ENCODE measurements around the gene AATK.
"Not testable (repeated sequence)": the region's sequence is repeated elsewhere in the genome, so short reads cannot be mapped to it uniquely, and the experiment has no call there.

The AATK gene

GRCh38 chr17:81152288-81152828 is 13.7 kb downstream of the AATK start:
- TF ChIP-seq, protein P1, sequence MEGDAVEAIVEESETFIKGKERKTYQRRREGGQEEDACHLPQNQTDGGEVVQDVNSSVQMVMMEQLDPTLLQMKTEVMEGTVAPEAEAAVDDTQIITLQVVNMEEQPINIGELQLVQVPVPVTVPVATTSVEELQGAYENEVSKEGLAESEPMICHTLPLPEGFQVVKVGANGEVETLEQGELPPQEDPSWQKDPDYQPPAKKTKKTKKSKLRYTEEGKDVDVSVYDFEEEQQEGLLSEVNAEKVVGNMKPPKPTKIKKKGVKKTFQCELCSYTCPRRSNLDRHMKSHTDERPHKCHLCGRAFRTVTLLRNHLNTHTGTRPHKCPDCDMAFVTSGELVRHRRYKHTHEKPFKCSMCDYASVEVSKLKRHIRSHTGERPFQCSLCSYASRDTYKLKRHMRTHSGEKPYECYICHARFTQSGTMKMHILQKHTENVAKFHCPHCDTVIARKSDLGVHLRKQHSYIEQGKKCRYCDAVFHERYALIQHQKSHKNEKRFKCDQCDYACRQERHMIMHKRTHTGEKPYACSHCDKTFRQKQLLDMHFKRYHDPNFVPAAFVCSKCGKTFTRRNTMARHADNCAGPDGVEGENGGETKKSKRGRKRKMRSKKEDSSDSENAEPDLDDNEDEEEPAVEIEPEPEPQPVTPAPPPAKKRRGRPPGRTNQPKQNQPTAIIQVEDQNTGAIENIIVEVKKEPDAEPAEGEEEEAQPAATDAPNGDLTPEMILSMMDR (IDR thresholded peaks at IDR 0.05; ENCODE audit: insufficient read depth, low read depth, low read length, missing control alignments), result no peak
- no peak overlapping the region for H3K4me3 ChIP-seq (ENCODE audit: low read depth, low read length)
- no peak for DNase-seq (ENCODE audit: low read depth)

DNA sequence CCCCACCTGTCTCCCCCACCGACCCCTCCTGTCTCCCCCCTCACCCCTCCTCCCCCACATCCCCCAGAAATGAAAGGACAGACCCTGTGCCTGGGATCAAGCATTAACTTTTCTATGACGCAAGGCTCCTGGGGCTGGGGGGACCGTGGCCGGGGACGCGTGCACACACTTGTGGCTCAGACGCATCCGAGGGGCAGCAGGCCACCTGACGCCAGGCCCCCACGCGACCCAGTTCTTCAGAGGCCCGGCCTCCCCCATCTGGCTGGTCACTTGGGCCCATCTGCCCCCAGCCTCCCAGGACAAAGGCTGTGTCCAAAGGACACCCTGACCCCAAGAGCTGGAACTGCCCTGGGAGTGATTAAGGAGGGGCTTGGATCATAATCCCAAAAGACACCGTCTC is 14.7 kb downstream of the AATK start:
- no peak for DNase-seq (ENCODE audit: low read depth)
- TF ChIP-seq, protein P1 (IDR thresholded peaks at IDR 0.05; ENCODE audit: insufficient read depth, low read depth, low read length, missing control alignments), result no peak
- H3K4me3 ChIP-seq (ENCODE audit: low read depth, low read length), result no peak overlapping the region

GRCh38 chr17:81150377-81151077 is 15.5 kb downstream of the AATK start:
- no peak overlapping the region for H3K4me3 ChIP-seq (ENCODE audit: low read depth, low read length)
- no peak for DNase-seq (ENCODE audit: low read depth)
- TF ChIP-seq, protein P1 (IDR thresholded peaks at IDR 0.05; ENCODE audit: insufficient read depth, low read depth, low read length, missing control alignments), result no peak

DNA sequence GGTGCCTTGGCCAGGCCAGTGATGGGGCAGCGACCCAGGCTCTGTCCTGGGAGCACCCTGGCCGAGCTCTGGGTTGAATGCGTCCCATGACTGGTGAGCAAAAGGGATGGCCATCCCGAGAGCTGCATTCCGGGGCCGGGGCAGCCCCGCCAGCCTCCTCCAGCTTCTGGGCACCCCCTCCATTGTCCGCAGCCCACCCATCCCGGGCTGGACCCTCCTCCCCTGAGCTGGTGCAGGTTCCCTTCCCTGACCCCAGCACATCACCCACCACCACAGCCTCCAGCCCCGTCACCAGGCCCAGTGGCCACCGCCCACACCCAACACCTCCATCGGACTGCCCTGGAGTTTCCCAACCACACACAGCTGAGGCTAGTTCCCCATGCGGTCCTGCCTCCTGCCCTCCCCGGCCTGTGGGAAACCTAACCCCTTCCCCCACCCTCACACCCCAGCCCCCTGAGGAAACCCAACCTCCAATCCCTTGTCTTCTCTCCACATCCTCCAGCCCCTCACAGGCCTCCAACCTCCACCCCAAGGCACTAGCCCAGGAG is 17.0 kb downstream of the AATK start:
- H3K4me3 ChIP-seq (ENCODE audit: low read depth, low read length), result no peak overlapping the region
- no peak for DNase-seq (ENCODE audit: low read depth)
- TF ChIP-seq, protein P1 (IDR thresholded peaks at IDR 0.05; ENCODE audit: insufficient read depth, low read depth, low read length, missing control alignments), result no peak

- no peak for DNase-seq (ENCODE audit: low read depth)
- TF ChIP-seq, protein P1 (IDR thresholded peaks at IDR 0.05; ENCODE audit: insufficient read depth, low read depth, low read length, missing control alignments), result no peak
- H3K4me3 ChIP-seq (ENCODE audit: low read depth, low read length), result no peak overlapping the region
Observed at GRCh38 chr17:81148571-81148970, 17.4 kb downstream of the AATK start.

DNA sequence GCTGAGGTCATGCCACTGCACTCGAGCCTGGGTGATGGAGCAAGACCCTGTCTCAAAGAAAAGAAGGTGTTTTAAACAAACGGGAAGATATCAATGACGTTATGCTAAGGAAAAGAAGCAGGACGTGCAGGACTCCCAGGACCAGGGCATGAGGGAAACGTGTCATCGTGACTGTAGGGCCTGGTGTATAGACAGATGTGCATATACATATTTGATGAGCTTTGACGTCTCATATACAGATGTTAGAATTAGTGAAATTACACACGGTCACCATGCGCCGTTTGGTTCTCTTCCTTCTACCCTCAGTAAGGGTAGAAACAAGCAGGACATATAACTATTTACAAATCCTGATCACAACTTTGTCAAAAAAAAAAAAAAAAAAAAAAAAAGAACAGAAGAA is 18.3 kb downstream of the AATK start:
- H3K4me3 ChIP-seq (ENCODE audit: low read depth, low read length), result no peak overlapping the region
- TF ChIP-seq, protein P1 (IDR thresholded peaks at IDR 0.05; ENCODE audit: insufficient read depth, low read depth, low read length, missing control alignments), result no peak
- no peak for DNase-seq (ENCODE audit: low read depth)

DNA sequence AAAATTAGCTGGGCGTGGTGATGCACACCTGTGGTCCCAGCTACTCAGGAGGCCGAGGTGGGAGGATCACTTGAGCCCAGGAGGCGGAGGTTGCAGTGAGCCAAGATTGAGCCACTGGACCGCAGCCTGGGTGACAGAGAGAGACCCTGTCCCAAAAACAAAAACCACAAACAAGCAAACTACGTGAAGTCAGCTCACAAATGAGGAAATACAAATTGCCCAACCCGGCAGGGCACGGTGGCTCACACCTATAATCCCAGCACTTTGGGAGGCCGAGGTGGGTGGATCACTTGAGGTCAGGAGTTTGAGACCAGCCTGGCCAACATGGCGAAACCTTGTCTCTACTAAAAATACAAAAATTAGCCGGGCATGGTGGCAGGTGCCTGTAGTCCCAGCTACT is 19.8 kb downstream of the AATK start:
- H3K4me3 ChIP-seq (ENCODE audit: low read depth, low read length); DNase-seq (ENCODE audit: low read depth): not testable (repeated sequence)
